Neural cell (in vitro differentiated cells): Measurements from ENCODE around the gene ORC5.

Experiments used
- RAD21 ChIP-seq: fragments of 450-650 bp; conservative IDR thresholded peaks from 2 replicates; pipeline ENCODE4 v1.6.1; 2014; ENCODE audit warnings: antibody characterized with exemption, mild to moderate bottlenecking, moderate library complexity
- SMC3 ChIP-seq: fragments of 450-650 bp; conservative IDR thresholded peaks from 2 replicates; pipeline ENCODE4 v1.6.1; 2014; ENCODE audit warnings: antibody characterized with exemption, mild to moderate bottlenecking, moderate library complexity; ENCODE audit not compliant: poor library complexity

DNA sequence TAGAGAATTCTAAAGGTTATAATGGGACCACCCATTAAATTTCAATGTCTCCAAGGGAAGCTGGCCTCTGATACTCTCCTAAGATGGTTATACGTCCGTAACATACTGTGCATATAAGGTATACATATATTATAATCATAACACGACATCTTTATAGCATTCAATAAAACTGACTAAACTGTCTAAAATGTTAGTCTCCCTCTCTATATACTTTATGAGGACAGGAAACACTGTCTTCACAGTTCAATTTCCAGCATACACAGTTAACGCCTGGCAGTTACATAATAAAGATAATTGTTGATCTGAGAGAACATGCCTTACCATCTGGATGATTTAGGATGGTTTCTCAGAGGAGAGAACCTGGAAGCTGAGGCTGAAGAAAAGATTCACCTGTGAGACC, 1.2 kb upstream of the ORC5 start:
- no peak for TF ChIP-seq SMC3
- TF ChIP-seq RAD21, result no peak
